ENCODE results near the gene PNMA6E. TPM values are rescaled to one million over a fixed set of nuclear protein-coding genes. Genes with fewer than 3 reads are reported as not detected.
"Not testable (repeated sequence)": the region's sequence is repeated elsewhere in the genome, so short reads cannot be mapped to it uniquely, and the experiment has no call there.

The PNMA6E gene
- total and polyA plus RNA-seq, 4 donors, result not detected

DNA sequence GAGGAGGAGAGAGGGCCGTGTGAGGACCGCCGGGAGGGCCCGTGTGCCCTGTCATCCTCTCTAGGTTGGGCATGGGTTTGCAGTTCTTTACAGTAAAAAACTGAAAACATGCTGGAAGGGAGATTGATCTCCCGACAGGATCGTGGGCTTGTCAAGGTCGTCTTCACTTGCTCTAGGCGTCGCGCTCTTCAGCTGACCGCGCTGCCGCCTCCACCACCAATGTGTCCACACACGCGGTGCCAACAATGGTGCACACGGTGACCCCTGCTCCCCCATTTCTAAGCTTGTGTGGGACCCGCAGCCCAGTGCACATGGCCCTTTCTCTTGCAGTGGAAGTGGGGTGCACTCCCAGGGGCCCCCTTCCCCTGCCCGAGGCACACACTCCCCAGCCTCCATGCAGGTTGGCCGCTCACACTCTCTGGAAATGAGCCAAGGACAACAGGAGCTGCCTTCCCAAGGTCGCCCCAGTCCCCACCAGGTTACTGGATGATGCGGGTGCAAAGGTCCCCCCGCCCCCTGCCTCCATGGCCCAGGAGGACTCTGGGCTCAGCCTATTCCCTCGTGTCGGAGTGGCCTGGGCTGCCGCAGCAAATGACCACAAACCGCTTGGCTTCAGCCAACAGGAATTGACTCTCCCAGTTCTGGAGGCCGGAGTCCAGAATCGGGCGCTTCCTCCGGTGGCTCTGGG is 8.4 kb upstream of the PNMA6E start:
- WGBS (ENCODE audit: insufficient coverage), result 85% methylated on average over 25 of the region's 30 CpGs
- Histone ChIP-seq H3K4me3 (ENCODE audit: low read depth, low read length) (no peak overlapping the region), H3K27me3 (ENCODE audit: control insufficient read depth, insufficient read depth, low read length) (no peaks in the 10 kb centered on the region), H3K9me3 (ENCODE audit: control insufficient read depth, insufficient read depth, low read length) (no peaks in the 10 kb centered on the region), H3K27ac (ENCODE audit: low read depth, low read length) (no peak overlapping the region), H3K36me3 (ENCODE audit: control insufficient read depth, insufficient read depth, low read length) (peaks cover 2% of the 10 kb centered on the region), H3K4me1 (ENCODE audit: control insufficient read depth, insufficient read depth, low read length) (peaks cover 21% of the 10 kb centered on the region)
- no peak for DNase-seq (ENCODE audit: low read depth in 4 of 6, low spot score in 6 of 6)

DNA sequence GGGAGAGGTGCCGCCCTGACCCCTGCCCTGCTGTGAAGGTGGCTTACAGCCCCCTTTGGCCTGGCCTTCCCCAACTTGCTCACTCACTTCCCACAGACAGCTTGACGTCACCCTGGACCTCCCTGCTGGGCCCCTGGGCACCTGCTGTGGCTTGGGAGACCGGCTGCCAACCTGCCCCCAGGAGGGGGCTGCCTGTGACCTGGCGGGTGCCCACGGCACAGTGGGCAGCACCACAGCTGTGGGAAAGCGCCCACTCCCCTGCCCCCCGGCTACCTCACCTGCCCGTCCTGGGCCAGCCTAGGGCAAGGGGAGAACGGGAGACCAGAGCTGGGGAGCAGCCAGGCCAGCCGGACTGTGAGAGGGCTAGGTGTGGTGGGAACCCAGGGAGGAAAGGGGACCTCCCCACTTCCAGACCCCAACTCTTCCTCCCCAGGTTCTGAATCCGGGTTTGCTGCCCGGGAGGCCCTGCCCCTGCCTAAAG is 7.8 kb upstream of the PNMA6E start:
- Histone ChIP-seq H3K4me1 (ENCODE audit: control insufficient read depth, insufficient read depth, low read length) (peaks cover 21% of the 10 kb centered on the region), H3K27me3 (ENCODE audit: control insufficient read depth, insufficient read depth, low read length) (no peaks in the 10 kb centered on the region), H3K4me3 (ENCODE audit: low read depth, low read length) (no peak overlapping the region), H3K36me3 (ENCODE audit: control insufficient read depth, insufficient read depth, low read length) (peaks cover 2% of the 10 kb centered on the region), H3K9me3 (ENCODE audit: control insufficient read depth, insufficient read depth, low read length) (no peaks in the 10 kb centered on the region), H3K27ac (ENCODE audit: low read depth, low read length) (no peak overlapping the region)
- WGBS (ENCODE audit: insufficient coverage), result 76% methylated on average over 9 of the region's 12 CpGs
- no peak for DNase-seq (ENCODE audit: low read depth in 4 of 6, low spot score in 6 of 6)

DNA sequence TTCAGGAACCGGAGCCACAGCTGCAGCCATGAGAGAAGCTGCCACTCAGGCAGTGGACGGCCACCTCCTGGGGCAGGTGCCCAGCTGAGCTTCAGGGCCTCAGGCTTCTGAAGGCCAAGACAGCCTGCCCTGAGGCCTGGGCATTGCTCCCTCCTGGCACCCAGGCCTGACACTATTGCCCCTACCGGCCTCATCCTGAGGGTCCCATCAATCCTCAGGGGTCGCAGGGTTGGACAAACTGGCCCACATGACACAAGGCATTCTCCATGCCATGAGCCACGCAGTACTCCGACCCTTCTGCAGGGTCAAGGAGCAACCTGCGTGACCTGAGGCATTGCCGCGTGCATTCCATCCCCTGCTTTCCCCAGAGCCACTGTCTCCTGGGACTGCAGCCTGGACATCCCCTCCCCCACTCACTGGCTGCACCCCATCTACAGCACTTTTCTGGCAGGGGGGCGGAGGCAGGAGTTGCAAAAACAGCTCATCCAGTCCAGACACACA is 7.1 kb upstream of the PNMA6E start:
- no peak overlapping the region for H3K4me3 ChIP-seq (ENCODE audit: low read depth, low read length)
- no peak for DNase-seq (ENCODE audit: low read depth in 4 of 6, low spot score in 6 of 6)
- no peaks in the 10 kb centered on the region for H3K9me3 ChIP-seq (ENCODE audit: control insufficient read depth, insufficient read depth, low read length)
- peaks cover 21% of the 10 kb centered on the region for H3K4me1 ChIP-seq (ENCODE audit: control insufficient read depth, insufficient read depth, low read length)
- H3K27ac ChIP-seq (ENCODE audit: low read depth, low read length), result no peak overlapping the region
- no peaks in the 10 kb centered on the region for H3K27me3 ChIP-seq (ENCODE audit: control insufficient read depth, insufficient read depth, low read length)
- H3K36me3 ChIP-seq (ENCODE audit: control insufficient read depth, insufficient read depth, low read length), result peaks cover 2% of the 10 kb centered on the region
- 76% methylated on average over 10 of the region's 10 CpGs for WGBS (ENCODE audit: insufficient coverage)

DNA sequence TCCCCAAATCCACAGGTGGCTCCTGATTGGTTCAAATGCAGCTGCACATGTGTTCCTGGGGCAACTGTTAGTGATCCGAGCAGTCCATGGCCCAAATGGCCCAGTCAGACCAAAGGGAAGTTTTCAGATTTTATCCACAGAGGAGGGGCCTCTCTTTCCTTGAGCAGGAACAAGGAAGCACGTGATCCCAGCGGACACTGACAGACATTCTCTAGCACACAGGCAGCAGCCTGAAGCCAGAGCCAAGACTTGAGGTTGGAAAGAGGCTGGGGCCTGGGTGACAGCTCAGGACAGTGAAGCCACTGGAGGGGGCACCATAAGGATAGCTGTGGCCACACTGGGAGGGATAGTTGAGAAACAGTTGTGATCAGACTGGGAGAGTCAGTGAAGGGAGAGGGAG is 6.6 kb upstream of the PNMA6E start:
- H3K27me3 ChIP-seq (ENCODE audit: control insufficient read depth, insufficient read depth, low read length), result no peaks in the 10 kb centered on the region
- no peaks in the 10 kb centered on the region for H3K9me3 ChIP-seq (ENCODE audit: control insufficient read depth, insufficient read depth, low read length)
- H3K4me1 ChIP-seq (ENCODE audit: control insufficient read depth, insufficient read depth, low read length), result peaks cover 18% of the 10 kb centered on the region
- H3K36me3 ChIP-seq (ENCODE audit: control insufficient read depth, insufficient read depth, low read length), result no peaks in the 10 kb centered on the region
- no peak overlapping the region for H3K4me3 ChIP-seq (ENCODE audit: low read depth, low read length)
- no peak overlapping the region for H3K27ac ChIP-seq (ENCODE audit: low read depth, low read length)
- 86% methylated on average over 1 of the region's 3 CpGs for WGBS (ENCODE audit: insufficient coverage)
- DNase-seq (ENCODE audit: low read depth in 4 of 6, low spot score in 6 of 6), result no peak

DNA sequence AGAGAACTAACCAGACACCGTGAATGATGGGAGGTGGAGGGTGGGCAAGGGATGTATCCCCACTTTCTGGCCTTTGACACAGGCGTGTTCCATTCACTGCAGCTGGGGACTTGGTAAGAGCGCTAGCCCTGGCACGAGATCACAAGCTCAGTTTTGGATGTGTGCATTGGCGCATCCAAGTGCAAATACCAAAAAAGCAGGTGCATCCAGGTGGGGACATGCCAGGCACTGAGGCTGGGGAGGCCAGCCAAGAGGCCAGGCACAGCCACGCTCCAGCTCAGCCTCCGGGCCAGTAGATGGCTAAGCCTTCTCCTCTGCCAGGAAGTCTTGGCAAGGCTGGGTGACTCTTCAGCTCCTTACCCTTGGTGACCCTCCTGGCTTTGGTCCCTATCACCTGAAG is 5.8 kb upstream of the PNMA6E start:
- Histone ChIP-seq H3K4me1 (ENCODE audit: control insufficient read depth, insufficient read depth, low read length) (peaks cover 10% of the 10 kb centered on the region), H3K27ac (ENCODE audit: low read depth, low read length) (no peak overlapping the region), H3K9me3 (ENCODE audit: control insufficient read depth, insufficient read depth, low read length) (no peaks in the 10 kb centered on the region), H3K36me3 (ENCODE audit: control insufficient read depth, insufficient read depth, low read length) (no peaks in the 10 kb centered on the region), H3K27me3 (ENCODE audit: control insufficient read depth, insufficient read depth, low read length) (no peaks in the 10 kb centered on the region), H3K4me3 (ENCODE audit: low read depth, low read length) (no peak overlapping the region)
- WGBS (ENCODE audit: insufficient coverage), result 83% methylated on average over 7 of the region's 7 CpGs
- no peak for DNase-seq (ENCODE audit: low read depth in 4 of 6, low spot score in 6 of 6)

DNA sequence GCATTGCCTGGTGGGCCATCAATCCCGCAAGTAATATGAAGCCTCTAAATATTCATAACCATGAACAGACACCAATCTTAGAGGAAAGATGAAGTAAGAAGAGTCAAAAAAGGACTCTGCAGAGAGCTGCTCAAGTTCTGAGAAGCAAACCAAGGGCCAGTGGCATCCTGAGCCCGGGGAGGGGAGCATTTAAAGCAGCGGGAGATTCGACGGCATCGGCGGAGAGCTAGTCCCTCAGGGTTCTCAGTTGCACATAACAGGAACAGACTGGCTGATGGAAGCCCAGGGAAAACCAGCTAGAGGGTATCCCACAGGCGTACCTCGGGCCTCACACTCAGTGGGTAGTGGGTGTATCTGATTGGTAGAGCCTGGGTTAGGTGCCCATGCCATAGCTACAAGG is 4.9 kb upstream of the PNMA6E start:
- H3K27me3 ChIP-seq (ENCODE audit: control insufficient read depth, insufficient read depth, low read length), result no peaks in the 10 kb centered on the region
- no peak for DNase-seq (ENCODE audit: low read depth in 4 of 6, low spot score in 6 of 6)

DNA sequence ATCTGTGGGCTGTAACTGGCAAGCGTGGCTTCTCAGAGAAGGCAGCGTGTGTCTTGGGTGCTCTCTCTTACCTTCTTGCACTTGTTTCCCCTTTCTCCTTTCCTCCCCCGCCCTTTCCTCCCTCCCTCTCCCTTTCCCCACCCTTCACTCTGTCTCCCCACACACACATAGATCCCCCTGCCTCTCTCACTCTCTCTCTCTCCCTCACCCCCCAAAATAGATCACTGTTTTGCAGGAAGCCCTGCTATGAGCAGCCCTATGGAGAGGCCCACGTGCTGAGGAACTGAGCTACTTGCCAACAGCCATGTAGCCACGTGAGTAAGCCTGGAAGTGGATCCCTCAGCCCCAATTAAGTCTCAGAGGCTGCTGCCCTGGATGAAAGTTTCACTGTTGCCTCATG is 4.3 kb upstream of the PNMA6E start:
- H3K27ac ChIP-seq (ENCODE audit: low read depth, low read length), result no peak overlapping the region
- H3K36me3 ChIP-seq (ENCODE audit: control insufficient read depth, insufficient read depth, low read length), result no peaks in the 10 kb centered on the region
- no peak overlapping the region for H3K4me3 ChIP-seq (ENCODE audit: low read depth, low read length)
- no peak for DNase-seq (ENCODE audit: low read depth in 4 of 6, low spot score in 6 of 6)
- no peaks in the 10 kb centered on the region for H3K27me3 ChIP-seq (ENCODE audit: control insufficient read depth, insufficient read depth, low read length)
- no peaks in the 10 kb centered on the region for H3K9me3 ChIP-seq (ENCODE audit: control insufficient read depth, insufficient read depth, low read length)
- H3K4me1 ChIP-seq (ENCODE audit: control insufficient read depth, insufficient read depth, low read length), result no peaks in the 10 kb centered on the region
- 43% methylated on average over 5 of the region's 5 CpGs for WGBS (ENCODE audit: insufficient coverage)

More for the DNA sequence above, 4.9 kb upstream of the PNMA6E start:
- Histone ChIP-seq H3K27ac (ENCODE audit: low read depth, low read length) (no peak overlapping the region), H3K4me1 (ENCODE audit: control insufficient read depth, insufficient read depth, low read length) (peaks cover 3% of the 10 kb centered on the region), H3K36me3 (ENCODE audit: control insufficient read depth, insufficient read depth, low read length) (no peaks in the 10 kb centered on the region), H3K9me3 (ENCODE audit: control insufficient read depth, insufficient read depth, low read length) (no peaks in the 10 kb centered on the region), H3K4me3 (ENCODE audit: low read depth, low read length) (no peak overlapping the region)
- WGBS (ENCODE audit: insufficient coverage), result 90% methylated on average over 7 of the region's 9 CpGs

DNA sequence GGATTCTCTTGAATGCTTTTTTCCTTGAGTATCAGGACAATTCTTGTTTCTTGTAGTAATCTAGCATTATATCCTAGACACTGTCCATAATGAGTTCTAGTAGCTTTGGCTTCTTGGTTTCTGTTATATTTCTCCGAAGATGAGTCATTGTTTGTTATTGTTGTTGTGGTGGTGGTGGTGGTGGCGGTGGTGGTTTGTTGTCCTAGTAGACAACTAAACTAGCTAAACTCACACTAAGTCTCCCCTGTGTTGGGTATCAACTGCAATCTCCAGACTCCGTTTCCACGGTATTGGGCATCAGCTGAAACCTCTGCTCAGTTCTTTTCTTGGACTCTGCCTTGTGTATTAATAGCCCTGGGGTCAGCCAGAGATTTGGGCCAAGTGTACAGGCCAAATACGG is 3.2 kb upstream of the PNMA6E start:
- WGBS (ENCODE audit: insufficient coverage), result 83% methylated on average over 3 of the region's 5 CpGs
- H3K4me3 ChIP-seq (ENCODE audit: low read depth, low read length); H3K27me3 ChIP-seq (ENCODE audit: control insufficient read depth, insufficient read depth, low read length); H3K27ac ChIP-seq (ENCODE audit: low read depth, low read length); H3K4me1 ChIP-seq (ENCODE audit: control insufficient read depth, insufficient read depth, low read length); H3K36me3 ChIP-seq (ENCODE audit: control insufficient read depth, insufficient read depth, low read length); DNase-seq (ENCODE audit: low read depth in 4 of 6, low spot score in 6 of 6); H3K9me3 ChIP-seq (ENCODE audit: control insufficient read depth, insufficient read depth, low read length): not testable (repeated sequence)

DNA sequence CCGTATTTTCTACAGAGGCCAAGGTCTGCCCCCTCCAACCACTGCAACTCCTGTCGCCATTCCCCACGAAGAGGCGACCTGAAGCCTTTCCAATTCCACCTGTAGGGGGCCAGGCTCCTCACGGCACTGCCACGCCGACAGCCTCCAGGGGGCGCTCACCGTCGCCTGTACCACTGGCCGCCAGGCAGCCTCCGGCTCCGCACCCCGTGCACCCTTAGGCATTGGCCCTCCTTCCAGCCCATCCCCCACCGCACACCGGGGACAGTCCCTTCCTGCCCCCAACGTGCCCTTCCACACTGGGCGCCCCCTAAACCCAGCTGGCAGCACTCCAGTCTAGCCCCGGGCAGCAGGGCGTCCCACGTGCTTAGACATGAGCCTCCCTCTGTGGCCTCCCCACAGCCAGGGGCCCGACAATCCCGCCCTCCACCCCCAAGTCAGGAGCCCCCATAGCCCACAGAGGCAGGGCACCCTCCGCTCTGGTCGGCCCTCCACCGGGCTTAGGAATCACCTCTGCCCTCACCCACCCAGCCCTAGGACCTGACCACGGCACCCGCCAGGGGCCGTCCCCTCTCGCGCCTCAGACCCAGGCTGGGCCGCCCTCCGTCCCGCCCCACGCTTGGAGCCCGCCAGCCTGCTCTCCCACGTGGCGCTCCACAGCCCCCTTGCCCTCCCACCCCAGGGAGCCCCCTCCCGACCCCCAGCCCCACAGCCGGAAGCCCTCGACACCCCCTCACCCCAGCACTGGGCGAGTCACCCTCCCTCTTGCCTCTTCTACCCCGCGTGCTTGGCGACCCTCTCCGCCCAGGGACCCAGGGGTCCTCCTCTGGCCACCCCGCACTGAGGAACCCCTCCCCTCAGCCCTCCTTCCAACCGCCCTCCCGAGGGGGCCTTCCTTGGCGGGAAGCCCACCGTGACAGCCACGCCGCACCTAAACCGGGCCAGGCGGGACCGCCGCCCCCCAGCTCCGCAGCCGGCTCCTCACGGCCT is 711 bp downstream of the PNMA6E start:
- Histone ChIP-seq H3K4me1 (ENCODE audit: control insufficient read depth, insufficient read depth, low read length) (no peaks in the 10 kb centered on the region), H3K27me3 (ENCODE audit: control insufficient read depth, insufficient read depth, low read length) (no peaks in the 10 kb centered on the region), H3K27ac (ENCODE audit: low read depth, low read length) (no peak overlapping the region), H3K4me3 (ENCODE audit: low read depth, low read length) (no peak overlapping the region), H3K36me3 (ENCODE audit: control insufficient read depth, insufficient read depth, low read length) (no peaks in the 10 kb centered on the region), H3K9me3 (ENCODE audit: control insufficient read depth, insufficient read depth, low read length) (no peaks in the 10 kb centered on the region)
- no peak for DNase-seq (ENCODE audit: low read depth in 4 of 6, low spot score in 6 of 6)
- WGBS (ENCODE audit: insufficient coverage), result 78% methylated on average over 53 of the region's 60 CpGs

All from spinal cord (tissue), 10 donors.